Hippocampal formation (tissue), 2 donors: Measurements from ENCODE around the gene SLC22A7.

ENCODE experiments used
- DNase-seq, 2 donors: peaks; one replicate each; lab custom pipeline; 2025; lab: John Stamatoyannopoulos, UW

The SLC22A7 gene

DNA sequence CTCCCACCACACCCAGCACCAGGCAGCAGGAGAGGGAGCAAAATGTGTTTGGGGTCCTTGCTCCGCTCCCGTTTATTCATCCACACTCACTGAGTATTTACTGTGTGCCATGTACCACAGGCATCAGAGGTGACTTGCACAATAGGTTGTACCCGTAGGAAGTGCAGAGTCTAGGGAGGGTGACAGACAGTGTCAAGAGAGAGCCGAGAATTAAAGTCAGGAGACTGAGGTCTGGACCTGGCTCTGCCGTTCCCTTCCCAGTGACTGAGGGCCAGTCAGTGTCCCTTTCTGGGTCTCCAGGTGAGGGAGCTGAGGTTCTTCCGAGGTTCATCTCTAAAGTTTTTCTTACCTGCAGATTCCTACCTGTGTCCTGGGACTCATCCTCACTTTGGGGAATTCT is 32.5 kb upstream of the SLC22A7 start:
- no peak for DNase-seq

DNA sequence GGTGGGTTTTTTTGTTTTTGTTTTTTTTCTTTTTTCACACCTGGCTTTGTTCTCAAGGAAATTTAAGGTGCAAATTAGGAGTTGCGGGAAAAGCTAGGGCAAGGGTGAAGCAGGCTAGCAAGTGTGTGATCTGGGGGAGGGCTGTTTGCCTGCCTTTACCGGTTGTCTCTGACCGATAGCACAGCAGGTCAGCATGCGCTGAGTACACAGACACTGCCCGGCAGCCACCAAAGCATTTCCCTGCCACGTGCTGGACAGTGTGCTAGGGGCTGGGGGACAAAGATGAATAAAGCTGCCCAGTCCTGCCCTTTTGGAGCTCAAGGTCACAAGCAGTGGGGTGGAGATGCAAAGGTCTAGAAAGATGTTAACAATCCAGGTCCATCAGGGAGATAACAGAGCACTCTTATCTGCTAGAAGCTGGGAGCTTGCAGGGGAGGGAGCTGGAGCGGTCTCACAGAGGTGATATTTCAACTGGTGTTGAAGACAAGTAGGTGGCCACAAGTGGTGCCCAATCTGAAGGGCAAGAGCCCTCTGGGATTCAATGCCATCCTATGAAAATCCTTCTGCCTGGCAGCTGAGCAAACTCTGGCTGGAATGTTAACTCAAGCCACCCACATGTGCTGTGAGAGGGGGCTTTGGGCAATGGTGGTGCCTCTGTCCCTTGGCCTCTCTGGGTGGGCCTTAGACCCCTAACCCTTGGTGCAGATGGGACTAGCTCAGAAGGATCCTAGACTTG is 30.3 kb upstream of the SLC22A7 start:
- no peak for DNase-seq

DNA sequence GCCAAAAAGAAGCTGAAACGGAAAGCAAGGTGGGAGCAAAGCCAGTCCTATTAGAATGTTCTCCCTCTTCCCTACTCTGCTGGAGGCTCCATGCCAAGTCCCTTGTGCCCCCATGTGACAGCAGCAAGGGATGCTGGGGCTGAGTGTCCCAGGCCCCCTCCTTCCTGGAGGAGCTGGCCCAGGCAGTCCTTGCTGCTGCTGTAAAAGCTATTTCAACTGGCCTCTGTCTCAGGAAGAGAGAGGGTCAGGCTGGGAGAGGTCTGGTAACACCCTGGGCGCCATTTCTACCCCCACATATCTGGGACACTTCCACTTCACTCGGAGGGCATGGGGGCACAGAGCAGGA is 29.7 kb upstream of the SLC22A7 start:
- DNase-seq = peak; percentile 54 to 71

DNA sequence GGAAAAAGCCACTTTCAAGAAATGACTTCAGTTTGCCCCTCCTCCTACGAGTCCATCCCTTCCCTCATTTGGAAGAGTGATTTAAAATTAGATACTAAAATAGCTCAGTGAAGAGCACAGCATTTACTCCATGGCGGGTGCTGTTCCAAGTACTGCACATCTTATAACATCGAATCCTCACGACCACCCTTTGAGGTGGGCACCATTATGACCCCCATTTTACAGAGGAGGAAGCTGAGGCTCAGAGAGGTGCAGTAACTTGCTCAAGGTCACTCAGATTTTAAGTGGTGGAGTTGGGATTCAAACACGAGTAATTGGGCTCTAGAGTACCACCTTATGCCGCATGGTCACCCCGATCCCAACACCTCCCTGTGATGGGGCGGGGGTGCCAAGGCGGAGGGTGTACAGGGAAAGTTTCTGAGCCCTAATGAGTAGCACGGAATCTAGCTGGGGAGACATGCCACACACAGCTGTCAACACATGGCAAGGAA is 29.2 kb upstream of the SLC22A7 start:
- DNase-seq = no peak

DNA sequence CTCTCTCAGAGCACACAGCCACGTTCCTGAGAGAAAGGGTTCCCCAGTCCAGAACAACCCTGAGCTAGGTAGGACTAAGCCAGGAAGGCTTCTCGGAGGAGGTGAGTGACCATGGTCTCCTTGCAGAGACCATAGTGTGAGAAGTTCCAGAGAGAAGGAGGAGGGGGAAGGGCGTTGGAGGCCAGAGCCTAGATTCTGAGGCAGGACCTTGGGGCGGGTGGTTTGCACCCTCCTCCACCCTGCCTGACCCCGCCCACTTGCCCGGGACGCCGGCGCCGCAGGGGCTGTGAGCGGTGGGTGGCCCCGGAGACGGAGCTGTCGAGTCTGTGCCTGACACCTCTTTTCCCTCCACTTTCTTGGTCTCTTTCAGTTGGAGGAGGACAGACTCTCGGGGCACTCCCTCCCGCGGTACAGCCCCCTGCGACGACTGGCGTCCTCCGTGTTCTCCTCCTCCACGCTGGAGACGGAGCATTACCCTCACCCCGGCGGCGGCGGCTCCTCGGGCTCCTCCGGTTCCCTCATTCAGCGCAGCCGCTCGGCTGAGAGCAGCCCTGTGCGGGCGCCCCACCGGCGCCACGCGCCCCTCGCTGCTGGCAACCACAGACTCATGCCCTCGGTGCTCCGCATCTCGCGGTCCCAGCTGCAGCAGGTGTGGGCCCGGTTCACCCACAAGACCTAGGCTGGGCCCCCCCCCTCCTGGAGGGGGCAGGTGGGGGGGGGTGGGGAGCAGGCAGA is 28.6 kb upstream of the SLC22A7 start:
- DNase-seq = no peak

DNA sequence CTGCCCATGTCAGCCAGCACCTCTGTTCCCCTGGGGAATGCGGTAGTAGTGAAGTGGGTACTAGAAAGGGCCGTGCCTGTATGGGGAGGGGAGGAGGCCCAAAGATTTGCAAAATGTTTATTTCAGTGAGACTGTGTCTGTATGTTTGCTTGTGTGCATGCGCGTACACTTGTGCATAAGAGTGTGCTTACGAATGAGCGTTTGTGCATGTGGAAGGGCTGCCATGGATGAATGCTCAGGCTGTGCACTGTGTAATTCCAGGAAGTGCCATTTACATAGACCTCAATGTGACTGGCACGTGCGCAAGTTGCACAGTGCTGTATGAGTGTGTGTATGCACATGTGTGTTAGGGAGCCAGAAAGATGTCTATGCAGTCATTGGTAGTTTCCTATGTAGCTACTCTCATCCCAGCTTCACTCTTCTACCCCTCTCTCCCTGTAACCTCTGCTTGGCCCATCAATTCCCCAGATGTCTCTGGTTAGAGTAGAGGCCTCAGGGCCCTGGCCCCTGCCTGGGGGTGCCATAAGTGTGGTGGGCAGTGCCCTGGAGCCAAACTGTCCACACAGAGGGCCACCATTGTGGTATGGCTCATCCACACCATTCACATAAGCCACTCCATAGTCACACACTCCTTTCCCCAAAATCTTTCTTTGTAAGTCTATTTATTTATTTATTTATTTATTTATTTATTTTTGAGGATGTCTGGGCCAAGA is 26.8 kb upstream of the SLC22A7 start:
- no peak for DNase-seq

DNA sequence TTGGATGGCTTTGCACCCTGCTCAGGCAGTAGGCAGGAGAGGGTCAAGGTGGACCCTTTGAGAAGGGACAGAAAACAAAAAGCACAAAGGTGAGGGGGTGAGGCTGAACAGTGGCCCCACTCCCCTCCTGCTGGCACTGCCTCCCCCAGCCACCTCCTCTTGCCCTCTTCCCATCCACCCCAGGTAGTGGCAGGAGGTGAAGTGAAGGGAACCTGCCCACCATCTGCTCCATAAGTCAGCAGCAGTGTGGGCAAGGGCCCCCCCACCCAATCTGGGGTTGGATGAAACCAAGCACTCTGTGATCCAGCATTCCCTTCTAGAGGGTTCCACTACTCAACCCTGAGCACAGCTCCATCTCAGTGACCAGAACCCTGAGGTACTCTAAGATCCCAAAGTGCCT is 26.1 kb upstream of the SLC22A7 start:
- no peak for DNase-seq

DNA sequence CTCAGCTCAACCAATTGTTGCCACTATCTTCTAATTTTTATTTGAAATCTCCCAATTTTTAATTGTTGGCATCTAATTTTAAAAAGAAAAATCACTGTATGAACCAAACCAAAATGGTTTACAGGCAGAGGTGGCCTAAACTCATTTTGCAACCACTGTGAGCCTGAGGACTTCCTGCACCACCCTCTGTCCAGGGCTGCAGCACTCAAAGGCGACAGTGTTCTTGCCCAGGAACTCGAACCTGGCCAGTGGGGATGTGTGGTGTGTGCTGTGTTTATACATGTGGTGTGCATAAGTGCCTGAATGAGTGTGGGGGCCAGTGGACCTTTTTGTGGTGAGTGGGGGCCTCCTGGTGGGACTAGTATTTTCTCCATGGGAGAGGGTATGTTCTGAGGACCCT is 24.4 kb upstream of the SLC22A7 start:
- DNase-seq = no peak

DNA sequence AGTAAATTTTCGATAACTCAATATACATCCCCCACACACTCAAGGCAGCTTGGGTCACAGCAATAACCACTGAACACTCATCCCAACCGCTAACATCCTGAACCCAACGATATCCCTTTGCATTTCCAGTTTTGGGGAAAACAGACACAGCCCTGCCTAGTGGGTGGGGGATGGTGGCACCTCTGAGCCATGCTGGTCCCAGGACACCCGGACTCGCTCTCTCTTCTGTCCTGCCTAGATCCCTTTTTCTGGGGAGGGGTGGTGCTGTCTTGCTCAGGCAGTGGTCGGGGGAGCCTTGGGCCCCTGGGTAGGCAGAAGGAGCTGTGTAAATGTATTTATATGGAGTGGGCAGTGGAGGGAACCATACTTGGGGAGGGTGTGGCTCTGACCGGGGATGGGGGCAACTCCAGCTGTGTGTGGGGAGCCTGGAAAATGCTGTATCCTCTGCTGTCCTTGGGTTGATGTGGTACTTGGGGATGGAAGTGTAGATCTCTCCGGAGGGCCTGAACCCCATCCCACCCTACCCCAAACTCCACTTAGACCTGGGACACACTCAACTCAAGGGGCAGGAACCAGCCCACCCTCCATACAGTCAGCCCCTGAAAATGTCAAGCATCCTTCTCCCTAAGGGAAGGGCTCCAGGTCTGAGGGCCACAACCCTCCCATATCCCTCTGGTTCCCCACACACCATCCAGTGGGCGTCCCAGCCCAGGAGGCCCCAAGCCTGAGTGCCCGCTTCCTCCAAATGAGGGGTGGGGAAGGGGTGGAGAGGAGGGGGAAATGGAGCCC is 23.7 kb upstream of the SLC22A7 start:
- no peak for DNase-seq

DNA sequence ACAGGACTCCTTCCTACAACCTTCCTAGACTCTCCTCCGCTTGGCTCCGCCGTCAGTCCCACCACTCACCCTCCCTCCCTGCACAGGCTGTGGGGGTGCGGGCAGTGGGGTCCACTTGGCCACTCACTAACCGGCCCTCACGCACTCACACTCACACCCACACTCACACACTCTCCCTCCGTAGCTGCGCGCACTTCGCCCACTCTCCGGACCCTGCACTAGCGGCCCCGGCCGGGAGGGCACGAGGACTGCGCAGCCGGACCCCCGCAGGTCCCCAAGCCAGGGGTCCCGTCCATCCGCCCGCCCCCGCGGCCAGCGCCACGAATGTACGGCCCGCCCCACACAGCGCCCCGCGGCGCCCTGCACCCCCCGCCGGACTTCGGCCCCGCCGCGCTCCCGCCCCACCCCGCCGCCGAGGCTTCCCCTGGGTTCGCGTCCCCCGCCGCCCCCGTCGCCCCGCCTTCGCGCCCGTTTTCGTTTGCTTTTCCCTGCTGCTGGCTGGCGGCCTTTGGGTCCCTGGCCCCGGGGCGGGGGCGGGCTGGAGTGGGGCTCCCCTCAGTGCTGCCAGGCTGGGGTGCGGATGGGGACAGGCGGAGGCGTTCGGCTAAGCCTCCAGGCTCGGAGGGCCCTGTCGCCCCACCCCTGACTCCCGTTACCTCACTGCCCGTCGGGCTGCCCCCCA is 23.0 kb upstream of the SLC22A7 start:
- DNase-seq = no peak

DNA sequence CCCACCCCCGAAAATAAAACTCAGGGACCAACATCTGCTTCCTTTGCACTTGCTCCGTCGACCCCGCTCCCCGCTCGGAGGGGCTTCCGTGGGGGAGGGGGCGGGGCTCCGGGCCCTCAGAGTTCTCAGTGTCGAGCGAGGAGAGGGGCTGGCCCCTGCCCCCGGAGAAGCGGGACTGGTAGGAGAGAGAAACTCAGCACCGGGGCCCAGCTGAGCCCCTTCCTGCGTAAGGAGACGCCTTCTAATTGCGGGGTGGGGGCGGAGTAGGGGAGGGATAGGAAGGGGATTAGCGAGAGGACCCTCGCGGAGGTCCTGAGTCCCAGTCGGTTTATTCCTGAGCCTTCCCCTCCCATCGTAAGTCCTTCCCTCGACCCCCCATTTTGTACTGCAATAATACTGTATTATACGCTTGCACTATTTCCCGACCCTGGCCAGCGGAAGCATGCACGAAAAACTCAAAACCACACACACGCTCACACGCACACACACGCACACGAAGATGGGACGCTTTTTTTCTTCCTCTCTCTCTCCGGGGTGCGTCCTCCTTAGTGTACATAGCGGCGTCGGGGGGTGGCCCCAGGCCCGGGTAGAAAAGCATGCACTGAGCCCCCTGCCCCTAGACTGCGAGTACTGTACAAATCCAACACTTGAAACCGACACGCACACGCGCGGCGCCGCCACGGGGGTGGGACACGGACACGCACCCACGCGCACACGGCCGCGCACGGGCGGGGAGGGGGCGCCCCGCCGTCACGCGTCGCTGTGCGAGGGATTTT is 22.1 kb upstream of the SLC22A7 start:
- no peak for DNase-seq

DNA sequence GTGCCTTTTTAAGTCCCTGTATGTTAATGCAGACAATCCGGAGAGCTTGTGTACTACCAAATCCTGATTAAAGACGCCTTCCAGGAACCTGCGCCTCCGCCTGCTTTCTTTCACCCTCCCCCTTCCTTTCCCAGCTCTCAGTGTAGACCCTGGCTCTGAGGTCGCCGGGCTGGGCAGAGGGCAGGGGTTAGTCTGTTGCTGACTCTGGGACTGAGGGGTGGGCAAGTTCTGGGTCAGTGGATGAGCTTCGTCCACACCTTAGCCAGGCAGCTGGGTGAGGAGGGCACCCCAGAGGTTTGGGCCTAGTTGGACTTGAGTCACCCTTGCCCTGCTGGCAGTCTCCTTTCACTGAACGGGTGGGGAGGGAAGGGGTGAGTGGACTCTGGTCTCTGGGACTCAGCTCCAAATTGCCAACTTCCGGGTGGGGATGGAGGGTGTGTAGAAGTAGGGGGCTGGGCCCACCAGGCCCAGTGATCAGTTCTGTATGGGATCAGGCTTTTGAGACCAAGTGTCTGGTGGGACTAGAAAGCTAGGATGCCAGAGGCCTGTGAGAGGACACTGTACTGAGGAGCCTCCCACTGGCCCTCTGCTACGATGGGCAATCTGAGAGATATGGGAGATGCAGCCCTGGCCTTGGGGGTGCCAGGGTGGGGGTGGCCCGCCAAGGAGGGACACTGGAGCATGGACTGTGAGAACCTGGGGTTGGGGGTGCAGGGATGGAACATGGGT is 21.3 kb upstream of the SLC22A7 start:
- no peak for DNase-seq

DNA sequence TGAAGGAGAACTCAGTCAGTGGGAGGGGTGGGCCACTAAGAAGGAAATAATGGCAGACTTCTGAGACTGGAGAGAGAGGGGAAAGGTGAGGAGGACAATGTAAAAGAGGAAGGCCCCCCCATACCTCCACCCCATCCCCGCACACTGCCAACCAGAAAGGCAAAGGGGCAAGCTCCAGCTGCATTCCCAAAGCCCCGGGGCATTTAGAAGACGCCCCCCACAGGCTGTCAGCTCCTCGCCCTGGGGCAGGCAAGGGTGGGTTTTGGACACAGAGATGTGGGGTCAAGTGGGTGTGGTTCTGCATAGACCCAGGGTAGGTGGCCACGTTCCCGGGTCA is 20.8 kb upstream of the SLC22A7 start:
- DNase-seq = no peak

DNA sequence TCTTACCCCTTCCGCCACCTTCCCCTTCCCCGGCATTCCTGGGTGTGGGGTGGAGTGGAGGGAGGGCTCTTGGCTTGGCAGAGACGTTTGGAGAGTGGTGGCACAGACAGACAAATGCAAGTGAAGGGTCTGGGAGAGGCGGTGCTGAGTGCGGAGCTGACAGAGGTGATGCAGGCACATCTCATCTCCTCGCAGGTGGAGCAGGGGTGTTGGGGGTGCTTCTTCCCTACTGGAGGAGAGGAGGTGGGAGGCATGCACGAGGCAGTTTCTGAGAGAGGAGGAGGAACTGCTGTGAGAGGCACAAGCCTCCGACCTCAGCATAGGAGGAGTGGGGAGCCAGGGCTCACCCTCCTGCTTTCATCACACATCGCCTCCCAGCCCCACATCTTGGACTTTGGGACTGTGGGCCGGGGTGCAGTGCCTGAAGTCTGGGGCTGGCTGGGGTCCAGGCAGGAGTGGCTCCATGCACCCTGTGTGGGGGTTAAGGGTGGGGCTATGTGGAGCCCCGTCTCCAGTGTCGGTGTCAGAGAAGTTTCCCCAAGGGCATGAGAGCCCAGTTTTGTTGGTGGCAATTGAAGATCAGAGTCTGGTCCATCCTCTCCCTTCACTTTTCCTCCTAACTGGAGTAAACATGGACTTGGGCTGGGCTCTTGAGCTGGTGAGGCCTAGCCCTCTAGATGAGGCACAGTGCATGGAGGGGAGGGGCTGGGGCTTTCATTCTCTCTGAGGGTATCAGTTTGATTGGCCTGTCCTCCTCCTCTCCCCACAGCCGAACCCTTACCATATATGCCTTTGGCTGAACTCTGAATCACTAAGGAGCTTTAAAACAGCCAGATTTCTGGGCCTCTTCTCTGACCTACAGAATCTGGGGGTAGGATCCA is 20.2 kb upstream of the SLC22A7 start:
- no peak for DNase-seq

DNA sequence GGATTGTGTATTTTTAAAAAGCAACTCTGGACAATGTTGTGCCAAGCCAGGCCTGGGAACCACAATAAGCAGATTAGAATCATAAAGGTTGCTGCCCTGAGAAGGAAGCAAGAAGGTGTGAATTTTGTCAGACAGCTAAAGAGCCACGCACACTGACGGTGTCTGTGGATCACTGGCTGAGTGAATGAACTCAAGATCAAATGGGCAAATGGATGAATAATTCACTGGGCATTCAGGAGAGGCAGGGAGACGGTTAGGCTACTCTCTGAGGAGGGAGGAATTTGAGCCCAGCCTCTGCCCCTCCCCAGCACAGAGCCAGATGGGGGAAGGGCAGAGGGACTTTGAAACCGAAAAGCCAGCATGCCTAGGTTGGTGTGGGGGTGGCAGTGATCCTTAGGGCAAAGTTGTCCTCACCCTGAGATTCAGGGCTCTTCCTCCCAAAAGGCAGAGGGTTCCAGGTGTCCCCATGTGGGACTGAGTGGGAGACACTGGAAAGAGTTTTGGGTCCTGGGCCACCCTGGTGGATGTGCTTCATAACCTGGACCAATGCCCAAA is 19.5 kb upstream of the SLC22A7 start:
- no peak for DNase-seq

DNA sequence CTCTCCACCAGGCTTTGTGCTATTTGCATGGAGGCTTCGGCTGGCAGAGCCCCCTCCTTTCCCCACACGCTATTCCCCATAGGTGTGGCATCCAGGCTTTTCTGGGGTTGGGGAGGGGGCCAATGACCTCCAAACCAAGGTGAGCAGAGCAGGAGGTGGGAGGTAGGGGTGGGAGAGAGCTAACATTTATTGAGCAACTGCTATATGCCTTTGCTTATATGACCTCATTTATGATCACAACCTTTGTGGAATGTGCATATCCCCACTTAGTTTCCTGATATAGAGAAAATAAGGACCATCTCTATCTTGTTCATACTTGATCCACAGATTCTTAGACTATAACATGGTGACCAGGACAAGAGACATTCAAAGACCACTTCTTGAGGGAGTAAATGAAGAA is 17.8 kb upstream of the SLC22A7 start:
- no peak for DNase-seq

DNA sequence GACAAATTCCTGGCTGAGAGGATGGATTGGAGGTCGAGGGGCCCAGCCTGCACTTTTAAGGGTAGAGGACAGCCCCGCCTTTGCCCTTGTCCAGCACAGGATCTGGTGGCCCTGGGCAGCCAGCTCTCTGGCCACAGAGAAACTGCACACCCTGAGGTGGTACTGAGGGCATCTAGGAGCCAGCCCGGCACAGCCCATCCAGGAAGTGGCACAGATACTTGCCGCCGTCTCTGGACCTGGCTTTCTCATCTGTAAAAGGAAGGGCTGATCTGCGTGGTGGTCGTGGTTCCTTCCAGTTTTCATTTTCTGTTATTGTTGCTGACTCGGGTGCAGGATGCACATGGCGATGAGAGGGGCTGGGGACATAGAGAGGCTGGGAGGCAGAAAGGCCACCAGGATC is 16.0 kb upstream of the SLC22A7 start:
- no peak for DNase-seq

DNA sequence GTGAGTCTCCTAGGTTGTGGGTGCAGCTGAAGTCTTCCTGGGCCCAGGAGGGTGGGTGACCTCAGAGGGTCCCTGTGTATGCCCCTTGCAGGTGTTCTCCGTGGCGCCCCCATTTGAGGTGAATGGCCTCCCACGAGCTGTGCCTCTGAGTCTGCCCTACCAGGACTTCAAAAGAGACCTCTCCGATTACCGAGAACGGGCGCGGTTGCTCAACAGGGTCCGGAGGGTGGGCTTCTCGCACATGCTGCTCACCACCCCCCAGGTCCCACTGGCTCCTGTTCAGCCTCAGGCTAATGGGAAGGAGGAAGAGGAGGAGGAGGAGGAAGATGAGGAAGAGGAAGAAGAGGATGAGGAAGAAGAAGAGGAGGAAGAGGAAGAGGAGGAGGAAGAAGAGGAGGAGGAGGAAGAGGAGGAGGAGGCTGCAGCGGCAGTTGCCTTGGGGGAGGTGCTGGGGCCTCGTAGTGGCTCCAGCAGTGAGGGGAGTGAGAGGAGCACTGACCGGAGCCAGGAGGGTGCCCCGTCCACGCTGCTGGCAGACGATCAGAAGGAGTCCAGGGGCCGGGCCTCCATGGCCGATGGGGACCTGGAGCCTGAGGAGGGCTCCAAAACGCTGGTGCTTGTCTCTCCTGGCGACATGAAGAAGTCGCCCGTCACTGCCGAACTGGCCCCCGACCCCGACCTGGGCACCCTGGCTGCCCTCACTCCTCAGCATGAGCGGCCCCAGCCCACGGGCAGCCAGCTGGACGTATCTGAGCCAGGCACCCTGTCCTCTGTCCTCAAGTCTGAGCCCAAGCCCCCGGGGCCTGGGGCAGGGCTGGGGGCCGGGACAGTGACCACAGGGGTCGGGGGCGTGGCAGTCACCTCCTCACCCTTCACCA is 15.2 kb upstream of the SLC22A7 start:
- no peak for DNase-seq
